H1 (cell line): ENCODE measurements around the gene HSCB. TPM values are rescaled to one million over a fixed set of nuclear protein-coding genes. Genes with fewer than 3 reads are reported as not detected.

ENCODE experiments used
- ATF2 ChIP-seq: IDR thresholded peaks from 2 replicates; pipeline ENCODE4 v1.6.1; 2012; ENCODE audit warnings: low read length, inconsistent platforms
- ATF3 ChIP-seq: IDR thresholded peaks from 2 replicates; pipeline ENCODE4 v1.6.1; 2011; ENCODE audit warnings: low read depth, mild to moderate bottlenecking, low read length; ENCODE audit not compliant: insufficient read depth
- CBX8 ChIP-seq: fragments of 300-800, 300-1000 bp; sonication (generic); IDR thresholded peaks from 2 replicates; pipeline ENCODE4 v1.7.1; 2016; ENCODE audit warnings: low read depth, low read length, borderline replicate concordance
- CEBPB ChIP-seq: IDR thresholded peaks from 2 replicates; pipeline ENCODE4 v1.6.1; 2012; ENCODE audit warnings: low read depth, low read length
- E2F6 ChIP-seq: IDR thresholded peaks from 2 replicates; pipeline ENCODE4 v1.6.1; 2012; ENCODE audit warnings: inconsistent platforms
- EGR1 ChIP-seq: IDR thresholded peaks from 2 replicates; pipeline ENCODE4 v1.6.1; 2011; ENCODE audit warnings: low read depth, low read length, borderline replicate concordance
- EP300 ChIP-seq, 2 experiments: IDR thresholded peaks; 1 replicate in 1 of 2; 2 replicates in 1 of 2; pipeline ENCODE4 v1.6.1; 2011 to 2012; ENCODE audit warnings: low read depth in 2 of 2, low read length in 2 of 2, mild to moderate bottlenecking in 2 of 2, borderline replicate concordance in 1 of 2, inconsistent platforms in 1 of 2, moderate library complexity in 1 of 2
- JUN ChIP-seq: IDR thresholded peaks from 2 replicates; pipeline ENCODE4 v1.6.1; 2011; ENCODE audit warnings: low read depth, mild to moderate bottlenecking, improper control_type of control experiment, low read length
- KDM5A ChIP-seq: fragments of 200-600 bp; IDR thresholded peaks from 2 replicates; pipeline ENCODE4 v1.7.1; 2012; ENCODE audit warnings: mild to moderate bottlenecking, low read length, inconsistent platforms, mixed read lengths
- POLR2A ChIP-seq, 2 experiments: IDR thresholded peaks; 1 replicate in 1 of 2; 2 replicates in 1 of 2; pipeline ENCODE4 v1.6.1; 2011; ENCODE audit warnings: low read depth in 2 of 2, low read length in 2 of 2, mild to moderate bottlenecking in 2 of 2; ENCODE audit errors: control extremely low read depth in 1 of 2
- RBBP5 ChIP-seq: IDR thresholded peaks from 2 replicates; pipeline ENCODE4 v1.7.1; 2012; ENCODE audit warnings: low read depth, mild to moderate bottlenecking, inconsistent platforms, low read length, moderate library complexity, borderline replicate concordance
- SIRT6 ChIP-seq: IDR thresholded peaks from one replicate; pipeline ENCODE4 v1.7.1; 2012; ENCODE audit warnings: low read length, inconsistent platforms
- SIX5 ChIP-seq: IDR thresholded peaks from 2 replicates; pipeline ENCODE4 v1.6.1; 2011; ENCODE audit warnings: mild to moderate bottlenecking, low read depth, low read length
- SP4 ChIP-seq: IDR thresholded peaks from 2 replicates; pipeline ENCODE4 v1.6.1; 2012; ENCODE audit warnings: low read length, inconsistent platforms
- SRF ChIP-seq: IDR thresholded peaks from 2 replicates; pipeline ENCODE4 v1.6.1; 2011; ENCODE audit warnings: mild to moderate bottlenecking, low read depth, low read length, moderate library complexity
- TAF7 ChIP-seq: optimal IDR thresholded peaks from 2 replicates; pipeline ENCODE3; 2011; ENCODE audit warnings: low read depth, mild to moderate bottlenecking, inconsistent platforms, low read length, moderate library complexity, borderline replicate concordance
- TBP ChIP-seq: IDR thresholded peaks from 2 replicates; pipeline ENCODE4 v1.6.1; 2011; ENCODE audit warnings: low read depth, low read length, improper control_type of control experiment
- TEAD4 ChIP-seq: IDR thresholded peaks from 2 replicates; pipeline ENCODE4 v1.6.1; 2012; ENCODE audit warnings: low read depth, low read length, inconsistent platforms, mixed read lengths
- USF2 ChIP-seq: IDR thresholded peaks from 2 replicates; pipeline ENCODE4 v1.6.1; 2011; ENCODE audit warnings: low read length, improper control_type of control experiment
- YY1 ChIP-seq: IDR thresholded peaks from 2 replicates; pipeline ENCODE4 v1.6.1; 2011; ENCODE audit warnings: low read depth, mild to moderate bottlenecking, low read length
- ZNF274 ChIP-seq: IDR thresholded peaks from 2 replicates; pipeline ENCODE4 v1.7.0; 2012; ENCODE audit warnings: low read length, borderline replicate concordance; ENCODE audit errors: extremely low read depth
- polyA plus RNA-seq, 7 experiments: library from polyadenylated mRNA; depleted of rRNA in 3 of 7; stranded (reverse) in 5 of 7; unstranded in 2 of 7; fragments of >200 nt in 5 of 7; fragments of 200-250 nt in 2 of 7; gene quantifications; 1 replicate in 5 of 7; 2 replicates in 1 of 7; 4 replicates in 1 of 7; pipeline versions ENCODE4 v1.2.1 to v1.2.3, GENCODE V29; 2011 to 2013; ENCODE audit warnings: missing spikeins in 2 of 7, mixed read lengths in 2 of 7
- total RNA-seq: library from RNA; stranded (reverse); fragmentation: NEBNext Ultra II Directional; extraction: Animal tissue kit (Norgen Biotek cat#: 25700); gene quantifications from 2 replicates; pipeline ENCODE4 v1.2.1, GENCODE V29; 2021

HSCB gene
- total and polyA plus RNA-seq, 2 of the 8 experiments (the other 6 are each of a cell fraction or from before 2014, with no cell fraction given), result 14.7 to 16.6 TPM

GRCh38 chr22:28772633-28773460 is 31.0 kb downstream of the HSCB start, which contains the start of gene CCDC117 (continued):
- TF ChIP-seq ATF2 (0 out of 2 replicates have a peak, but pooled peaks have one; percentile 27), E2F6 (peak; percentile 54; the same call in 1 of the 2 replicates), TAF7 (peak; percentile 58), SIX5 (no peak; the same call in 1 of the 2 replicates), ATF3 (no peak), TEAD4 (no peak), POLR2A (IDR thresholded peaks at IDR 0.05; ENCODE audit: control extremely low read depth in 1 of 2, low read depth in 2 of 2, low read length in 2 of 2) (peak in 1 of 2 experiments; percentile 82; a peak in 2 of 3 replicates), EGR1 (no peak), USF2 (no peak), TBP (peak; percentile 57; the same call in 1 of the 2 replicates), JUN (no peak), SRF (no peak), SIRT6 (no peak), KDM5A (no peak), CEBPB (no peak), ZNF274 (no peak), SP4 (no peak), RBBP5 (peak; percentile 95), EP300 (IDR thresholded peaks at IDR 0.05; ENCODE audit: borderline replicate concordance in 1 of 2, low read depth in 2 of 2, low read length in 2 of 2) (no peak), YY1 (no peak), CBX8 (no peak)
